ENCODE measurements around the gene DET1.

DET1 gene

GRCh38 chr15:88463870-88464532, 82.5 kb downstream of the DET1 start:
- DNase-seq: no peak

Measured in activated naive CD4-positive, alpha-beta T cell treated with anti-CD3 and anti-CD28 coated beads, Interleukin-2, amount 50 U/mL, for 16 hours (primary cell).